Measurements from ENCODE around the gene TSPAN3. TPM values are rescaled to one million over a fixed set of nuclear protein-coding genes. Genes with fewer than 3 reads are reported as not detected.

Gene TSPAN3
- total RNA-seq, 1 donor from 2014 or later: 223 TPM

GRCh38 chr15:77119446-77119845 lies 48.5 kb upstream of the TSPAN3 start:
- peaks cover 7% of the 10 kb centered on the region for H3K36me3 Mint-ChIP-seq (ENCODE audit: low read depth, unreplicated experiment)
- peaks cover 8% of the 10 kb centered on the region for H3K4me1 Mint-ChIP-seq (ENCODE audit: low read depth, unreplicated experiment)
- no peak overlapping the region for H3K27ac ChIP-seq (ENCODE audit: low read depth, low read length)
- peaks cover 13% of the 10 kb centered on the region for H3K4me1 ChIP-seq (ENCODE audit: insufficient read depth, low read length)
- no peaks in the 10 kb centered on the region for H3K27me3 Mint-ChIP-seq (ENCODE audit: low read depth, unreplicated experiment)
- peaks cover 26% of the 10 kb centered on the region for H4K20me1 ChIP-seq (ENCODE audit: insufficient read depth, low read length)
- FAIRE-seq (no peak), DNase-seq (ENCODE audit: low read depth) (peak; percentile 12)
- peak overlapping the region; percentile 23 for H3K4me2 ChIP-seq (ENCODE audit: low read length)
- H3K27ac Mint-ChIP-seq (ENCODE audit: unreplicated experiment): no peak overlapping the region
- no peaks in the 10 kb centered on the region for H3K79me2 ChIP-seq (ENCODE audit: insufficient read depth, low read length)
- H3K9me3 Mint-ChIP-seq (ENCODE audit: unreplicated experiment): no peaks in the 10 kb centered on the region
- no peak overlapping the region for H3K4me3 Mint-ChIP-seq (ENCODE audit: unreplicated experiment)
- no peak overlapping the region for H3K4me3 ChIP-seq (ENCODE audit: insufficient read depth, low read depth, low read length)
- TF ChIP-seq EZH2 (IDR thresholded peaks at IDR 0.05; ENCODE audit: insufficient read depth, low read length) (no peak), CTCF (IDR thresholded peaks at IDR 0.05; ENCODE audit: insufficient read depth, low read depth, low read length) (no peak)
- H3K9me3 ChIP-seq (ENCODE audit: insufficient read depth, low read depth, low read length): no peaks in the 10 kb centered on the region
- H3K27me3 ChIP-seq (ENCODE audit: insufficient read depth, low read length): no peaks in the 10 kb centered on the region
- H3K9ac ChIP-seq (ENCODE audit: low read length): no peak overlapping the region
- H2AFZ ChIP-seq (ENCODE audit: low read depth, low read length): no peak overlapping the region
- no peaks in the 10 kb centered on the region for H3K36me3 ChIP-seq (ENCODE audit: insufficient read depth, low read length)

- Histone ChIP-seq H3K79me2 (ENCODE audit: insufficient read depth, low read length) (no peaks in the 10 kb centered on the region), H3K36me3 (ENCODE audit: insufficient read depth, low read length) (peaks cover 2% of the 10 kb centered on the region), H3K27me3 (ENCODE audit: insufficient read depth, low read length) (no peaks in the 10 kb centered on the region), H3K4me2 (ENCODE audit: low read length) (peak overlapping the region; percentile 23), H4K20me1 (ENCODE audit: insufficient read depth, low read length) (peaks cover 26% of the 10 kb centered on the region), H3K4me3 (ENCODE audit: insufficient read depth, low read depth, low read length) (no peak overlapping the region), H3K9ac (ENCODE audit: low read length) (no peak overlapping the region), H3K27ac (ENCODE audit: low read depth, low read length) (no peak overlapping the region), H3K4me1 (ENCODE audit: insufficient read depth, low read length) (peaks cover 13% of the 10 kb centered on the region), H2AFZ (ENCODE audit: low read depth, low read length) (no peak overlapping the region), H3K9me3 (ENCODE audit: insufficient read depth, low read depth, low read length) (no peaks in the 10 kb centered on the region)
- FAIRE-seq: no peak
- DNase-seq (ENCODE audit: low read depth): peak; percentile 58
- H3K27ac Mint-ChIP-seq (ENCODE audit: unreplicated experiment): no peak overlapping the region
- H3K9me3 Mint-ChIP-seq (ENCODE audit: unreplicated experiment): no peaks in the 10 kb centered on the region
- H3K36me3 Mint-ChIP-seq (ENCODE audit: low read depth, unreplicated experiment): peaks cover 13% of the 10 kb centered on the region
- peak overlapping the region; percentile 20 for H3K4me3 Mint-ChIP-seq (ENCODE audit: unreplicated experiment)
- H3K27me3 Mint-ChIP-seq (ENCODE audit: low read depth, unreplicated experiment): no peaks in the 10 kb centered on the region
- H3K4me1 Mint-ChIP-seq (ENCODE audit: low read depth, unreplicated experiment): peaks cover 8% of the 10 kb centered on the region
- TF ChIP-seq CTCF (IDR thresholded peaks at IDR 0.05; ENCODE audit: insufficient read depth, low read depth, low read length) (peak; percentile 91), EZH2 (IDR thresholded peaks at IDR 0.05; ENCODE audit: insufficient read depth, low read length) (no peak)
Observed at GRCh38 chr15:77118882-77119321, 48.0 kb upstream of the TSPAN3 start.

GRCh38 chr15:77115179-77115578 lies 44.3 kb upstream of the TSPAN3 start:
- TF ChIP-seq CTCF (IDR thresholded peaks at IDR 0.05; ENCODE audit: insufficient read depth, low read depth, low read length) (no peak), EZH2 (IDR thresholded peaks at IDR 0.05; ENCODE audit: insufficient read depth, low read length) (no peak)
- DNase-seq (ENCODE audit: low read depth) (no peak), FAIRE-seq (no peak)
- H3K36me3 Mint-ChIP-seq (ENCODE audit: low read depth, unreplicated experiment): peaks cover 14% of the 10 kb centered on the region
- no peaks in the 10 kb centered on the region for H3K27me3 Mint-ChIP-seq (ENCODE audit: low read depth, unreplicated experiment)
- no peak overlapping the region for H2AFZ ChIP-seq (ENCODE audit: low read depth, low read length)
- peaks cover 13% of the 10 kb centered on the region for H3K4me1 ChIP-seq (ENCODE audit: insufficient read depth, low read length)
- H3K9me3 ChIP-seq (ENCODE audit: insufficient read depth, low read depth, low read length): no peaks in the 10 kb centered on the region
- no peaks in the 10 kb centered on the region for H3K27me3 ChIP-seq (ENCODE audit: insufficient read depth, low read length)
- H3K4me3 Mint-ChIP-seq (ENCODE audit: unreplicated experiment): no peak overlapping the region
- no peak overlapping the region for H3K27ac ChIP-seq (ENCODE audit: low read depth, low read length)
- no peak overlapping the region for H3K9ac ChIP-seq (ENCODE audit: low read length)
- no peaks in the 10 kb centered on the region for H3K9me3 Mint-ChIP-seq (ENCODE audit: unreplicated experiment)
- no peak overlapping the region for H3K4me2 ChIP-seq (ENCODE audit: low read length)
- H3K4me3 ChIP-seq (ENCODE audit: insufficient read depth, low read depth, low read length): no peak overlapping the region
- H3K79me2 ChIP-seq (ENCODE audit: insufficient read depth, low read length): no peaks in the 10 kb centered on the region
- peaks cover 8% of the 10 kb centered on the region for H3K4me1 Mint-ChIP-seq (ENCODE audit: low read depth, unreplicated experiment)
- no peak overlapping the region for H3K27ac Mint-ChIP-seq (ENCODE audit: unreplicated experiment)
- peaks cover 23% of the 10 kb centered on the region for H4K20me1 ChIP-seq (ENCODE audit: insufficient read depth, low read length)
- H3K36me3 ChIP-seq (ENCODE audit: insufficient read depth, low read length): peaks cover 4% of the 10 kb centered on the region

All from astrocyte (in vitro differentiated cells and primary cell).